ENCODE data around the gene KCNN3.

KCNN3 gene

DNA sequence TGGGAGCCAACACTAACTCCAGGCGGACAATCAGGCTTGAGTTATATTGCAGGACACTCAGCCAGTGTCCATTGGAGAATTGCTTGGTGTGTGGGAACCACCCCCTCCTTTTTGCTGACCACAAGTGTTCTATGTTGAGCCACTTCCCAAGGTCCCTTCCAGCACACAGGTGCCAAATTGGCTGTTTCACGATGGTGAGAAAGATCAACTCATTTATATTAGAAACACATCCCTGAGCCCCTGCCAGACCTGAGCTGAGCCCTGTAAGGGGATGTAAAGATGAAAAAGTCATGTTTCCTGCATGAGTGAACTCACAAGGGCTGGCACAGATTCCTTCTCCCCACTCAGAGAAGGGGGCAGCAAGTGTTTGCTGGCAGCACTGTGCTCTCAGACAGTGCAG is 96.5 kb downstream of the KCNN3 start:
- no peak for DNase-seq (ENCODE audit: low spot score)
- Histone ChIP-seq H3K27ac (no peak overlapping the region), H3K4me3 (no peak overlapping the region)
- TF ChIP-seq CTCF (IDR thresholded peaks at IDR 0.05), result no peak

DNA sequence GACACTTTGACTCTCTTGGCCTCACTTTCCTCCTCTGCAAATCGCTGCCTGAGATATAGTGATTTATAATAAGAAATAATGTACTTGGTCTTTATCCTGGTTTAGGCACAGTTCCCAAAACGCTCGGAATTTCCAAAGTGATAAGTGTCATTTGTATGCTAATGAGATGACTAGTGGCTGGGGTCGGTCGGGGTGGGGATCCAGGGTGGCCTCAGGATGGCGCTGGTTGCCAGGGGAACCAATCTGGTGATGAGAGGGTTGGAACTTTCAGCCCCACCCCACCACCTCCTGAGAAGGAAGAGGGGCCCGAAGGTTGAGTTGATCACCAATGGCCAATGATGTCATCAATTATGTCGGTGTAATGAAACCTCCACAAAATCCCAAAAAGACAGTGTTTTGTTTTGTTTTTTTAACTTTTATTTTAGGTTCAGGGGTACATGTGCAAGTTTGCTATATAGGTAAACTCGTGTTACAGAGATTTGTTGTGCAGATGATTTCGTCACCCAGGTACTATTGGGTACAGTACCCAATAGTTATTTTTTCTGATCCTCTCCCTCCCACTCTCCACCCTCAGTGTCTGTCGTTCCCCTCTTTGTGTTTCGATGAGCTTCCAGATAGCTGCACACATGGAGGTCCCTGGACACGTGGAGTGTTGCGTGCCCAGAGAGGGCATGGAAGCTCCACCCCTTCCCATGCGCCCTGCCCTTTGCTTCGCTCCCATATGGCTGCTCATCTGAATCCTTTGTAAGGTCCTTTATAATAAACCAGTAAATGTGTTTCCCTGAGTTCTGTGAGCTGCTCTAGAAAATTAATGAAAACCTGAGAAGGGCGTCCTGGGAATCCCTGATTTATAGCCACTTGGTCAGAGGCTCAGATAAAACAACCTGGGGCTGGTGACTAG is 97.2 kb downstream of the KCNN3 start:
- no peak overlapping the region for H3K27ac ChIP-seq
- no peak overlapping the region for H3K4me3 ChIP-seq
- no peak for DNase-seq (ENCODE audit: low spot score)
- TF ChIP-seq CTCF (IDR thresholded peaks at IDR 0.05), result no peak

- TF ChIP-seq CTCF (IDR thresholded peaks at IDR 0.05), result no peak
- Histone ChIP-seq H3K27ac (no peak overlapping the region), H3K4me3 (no peak overlapping the region)
- DNase-seq (ENCODE audit: low spot score), result no peak
These were observed 98.0 kb downstream of the KCNN3 start for GRCh38 chr1:154772056-154772455.

DNA sequence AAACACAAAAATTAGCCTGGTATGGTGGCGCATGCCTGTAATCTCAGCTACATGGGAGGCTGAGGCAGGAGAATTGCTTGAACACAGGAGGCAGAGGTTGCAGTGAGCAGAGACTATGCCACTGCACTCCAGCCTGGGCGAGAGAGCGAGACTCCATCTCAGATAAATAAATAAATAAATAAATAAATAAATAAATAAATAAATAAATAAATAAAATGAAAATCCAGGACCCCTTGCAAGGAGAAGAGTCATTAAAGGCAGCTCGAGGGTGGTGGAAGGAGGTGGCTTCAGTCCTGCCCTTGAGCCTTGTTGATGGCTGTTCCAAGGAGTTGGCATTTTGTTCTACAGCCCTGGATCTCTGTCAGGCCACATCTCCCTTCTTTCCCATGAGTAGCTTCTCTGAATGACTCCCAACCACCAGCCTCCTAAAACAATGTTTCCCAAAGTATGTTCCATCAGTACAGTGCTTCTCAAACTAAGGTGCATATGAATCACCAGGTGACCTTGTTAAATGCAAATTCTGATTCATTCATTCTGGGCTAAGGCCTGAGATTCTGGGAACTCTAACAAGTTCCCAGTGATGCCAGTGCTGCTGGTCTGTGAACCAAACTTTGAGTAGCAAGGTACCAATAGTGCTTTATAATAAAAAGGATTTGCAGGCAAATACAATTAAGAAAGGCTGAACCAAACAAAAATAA is 99.0 kb downstream of the KCNN3 start:
- Histone ChIP-seq H3K4me3 (no peak overlapping the region), H3K27ac (no peak overlapping the region)
- no peak for DNase-seq (ENCODE audit: low spot score)
- no peak for TF ChIP-seq CTCF (IDR thresholded peaks at IDR 0.05)

DNA sequence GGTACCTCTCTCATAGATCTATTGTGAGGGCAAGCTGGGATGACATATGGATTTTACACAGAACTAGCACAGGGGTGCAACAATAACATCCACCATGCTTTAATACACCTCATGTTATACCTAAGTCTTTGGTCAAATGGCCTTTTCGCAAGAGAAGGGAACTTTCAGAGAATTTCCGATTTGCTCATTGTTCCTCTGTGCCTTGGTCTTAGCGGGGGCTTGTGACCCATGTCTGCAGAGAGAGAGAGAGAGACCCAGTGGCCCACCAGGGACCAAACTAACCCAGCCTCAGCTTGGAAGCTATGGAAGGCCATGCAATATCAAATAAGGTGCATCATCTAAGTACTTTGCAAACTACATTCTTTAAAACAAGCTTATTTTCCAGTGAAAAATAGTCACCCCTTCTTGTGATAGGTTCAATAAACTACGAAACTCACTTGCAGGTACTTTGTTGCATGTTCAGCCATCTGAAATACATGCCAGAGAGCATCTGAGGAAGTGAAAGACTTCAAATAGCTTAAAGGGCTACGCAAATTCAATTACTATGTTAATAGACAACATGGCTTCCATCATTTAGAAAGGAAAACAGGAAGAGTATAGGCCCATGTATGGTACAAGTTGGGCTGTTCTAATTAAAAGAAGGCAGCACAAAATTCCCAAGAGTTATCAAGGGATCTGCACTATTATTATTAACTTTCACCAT is 100.7 kb downstream of the KCNN3 start:
- no peak for DNase-seq (ENCODE audit: low spot score)
- TF ChIP-seq CTCF (IDR thresholded peaks at IDR 0.05), result no peak
- H3K27ac ChIP-seq, result no peak overlapping the region

DNA sequence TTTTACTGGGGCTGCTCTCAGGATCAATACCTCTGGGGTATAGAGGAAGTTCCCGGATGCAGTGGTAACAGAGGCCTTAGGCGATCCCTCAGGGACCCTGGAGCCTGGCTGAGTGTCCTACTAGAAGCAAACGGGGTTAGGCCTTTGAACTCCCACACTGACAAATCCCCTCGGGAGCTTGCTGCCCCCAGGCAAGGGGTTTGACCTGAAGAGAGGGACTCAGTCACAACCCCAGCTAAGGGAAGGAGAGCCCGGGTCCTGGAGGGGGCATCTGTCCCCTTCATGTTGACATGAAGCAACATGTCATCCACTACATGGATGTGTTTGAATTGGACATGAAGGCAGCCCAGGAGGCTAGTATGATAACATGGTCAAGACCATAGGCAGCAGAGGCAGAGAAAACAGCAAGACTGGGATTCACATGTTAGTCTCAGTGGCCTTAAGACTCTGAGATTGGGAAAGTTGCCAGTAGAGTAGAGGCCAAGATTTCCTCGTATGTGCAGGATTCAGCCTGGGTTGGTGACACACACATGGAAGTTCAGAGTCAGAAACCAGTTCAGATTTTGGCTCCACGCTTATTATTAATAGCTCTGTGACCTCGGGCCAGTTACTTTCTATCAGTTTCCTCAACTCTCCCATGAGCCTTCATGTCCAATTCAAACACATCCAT is 101.5 kb downstream of the KCNN3 start:
- TF ChIP-seq CTCF (IDR thresholded peaks at IDR 0.05), result no peak
- no peak for DNase-seq (ENCODE audit: low spot score)
- Histone ChIP-seq H3K27ac (no peak overlapping the region), H3K4me3 (no peak overlapping the region)

More for the DNA sequence above, 100.7 kb downstream of the KCNN3 start:
- no peak overlapping the region for H3K4me3 ChIP-seq
